GM13977 (cell line): ENCODE data around the gene ELOA.
A peak's percentile ranks its signal among the peaks of the same experiment; 100 is the strongest.
"Not testable (repeated sequence)": the region's sequence is repeated elsewhere in the genome, so short reads cannot be mapped to it uniquely, and the experiment has no call there.

Experiments
- DNase-seq: peaks from one replicate; pipeline ENCODE4 v3.0.0; 2012; ENCODE audit warnings: low spot score
- in situ Hi-C: fragments of 300-500 bp; cut with MboI; formaldehyde crosslinking; loops from one replicate; pipeline ENCODE4 v1.12.0; 2022; ENCODE audit warnings: low sequenced_read_pairs, low pct_unique_long_range_greater_than_20kb, mixed read lengths, inconsistent platforms; ENCODE audit not compliant: unreplicated experiment
- TF ChIP-seq, protein P1 (sequence below): IDR thresholded peaks from 2 replicates; pipeline ENCODE4 v1.5.1; 2012; ENCODE audit warnings: mild to moderate bottlenecking, control low read depth; ENCODE audit not compliant: insufficient read depth; ENCODE audit errors: extremely low read depth, missing control alignments

ELOA gene

DNA sequence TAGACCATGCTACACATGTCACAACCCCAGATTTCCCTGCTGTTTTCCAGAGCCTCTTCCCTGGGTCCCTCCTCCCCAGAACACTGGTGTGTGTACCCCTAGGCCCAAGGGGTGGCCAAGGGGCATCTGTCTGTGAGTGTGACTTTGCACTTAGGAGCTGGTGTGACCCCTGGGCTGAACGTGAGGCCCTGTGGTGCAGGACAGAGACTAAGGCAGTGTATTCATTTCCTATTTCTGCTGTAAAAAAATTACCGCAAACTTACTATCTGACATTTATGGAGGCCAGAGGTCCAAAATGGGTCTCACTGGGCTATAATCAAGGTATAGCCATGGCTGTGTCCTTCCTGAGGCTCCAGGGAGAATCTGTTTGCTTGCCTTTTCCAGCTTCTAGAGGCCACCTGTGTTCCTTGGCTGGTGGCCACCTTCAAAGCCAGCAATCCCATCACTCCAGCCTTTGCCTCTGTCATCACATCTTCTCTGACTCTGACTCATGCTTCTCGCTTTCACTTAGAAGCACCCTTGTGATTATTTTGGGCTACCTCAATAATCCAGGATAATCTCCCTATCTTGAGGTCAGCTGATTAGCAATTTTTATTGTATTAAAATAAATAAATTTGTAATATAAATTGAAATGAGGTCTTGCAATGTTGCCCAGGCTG is 24.0 kb upstream of the ELOA start:
- DNase-seq = no peak
- in situ Hi-C loops = no loop called here
- TF ChIP-seq, protein P1, sequence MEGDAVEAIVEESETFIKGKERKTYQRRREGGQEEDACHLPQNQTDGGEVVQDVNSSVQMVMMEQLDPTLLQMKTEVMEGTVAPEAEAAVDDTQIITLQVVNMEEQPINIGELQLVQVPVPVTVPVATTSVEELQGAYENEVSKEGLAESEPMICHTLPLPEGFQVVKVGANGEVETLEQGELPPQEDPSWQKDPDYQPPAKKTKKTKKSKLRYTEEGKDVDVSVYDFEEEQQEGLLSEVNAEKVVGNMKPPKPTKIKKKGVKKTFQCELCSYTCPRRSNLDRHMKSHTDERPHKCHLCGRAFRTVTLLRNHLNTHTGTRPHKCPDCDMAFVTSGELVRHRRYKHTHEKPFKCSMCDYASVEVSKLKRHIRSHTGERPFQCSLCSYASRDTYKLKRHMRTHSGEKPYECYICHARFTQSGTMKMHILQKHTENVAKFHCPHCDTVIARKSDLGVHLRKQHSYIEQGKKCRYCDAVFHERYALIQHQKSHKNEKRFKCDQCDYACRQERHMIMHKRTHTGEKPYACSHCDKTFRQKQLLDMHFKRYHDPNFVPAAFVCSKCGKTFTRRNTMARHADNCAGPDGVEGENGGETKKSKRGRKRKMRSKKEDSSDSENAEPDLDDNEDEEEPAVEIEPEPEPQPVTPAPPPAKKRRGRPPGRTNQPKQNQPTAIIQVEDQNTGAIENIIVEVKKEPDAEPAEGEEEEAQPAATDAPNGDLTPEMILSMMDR = no peak

DNA sequence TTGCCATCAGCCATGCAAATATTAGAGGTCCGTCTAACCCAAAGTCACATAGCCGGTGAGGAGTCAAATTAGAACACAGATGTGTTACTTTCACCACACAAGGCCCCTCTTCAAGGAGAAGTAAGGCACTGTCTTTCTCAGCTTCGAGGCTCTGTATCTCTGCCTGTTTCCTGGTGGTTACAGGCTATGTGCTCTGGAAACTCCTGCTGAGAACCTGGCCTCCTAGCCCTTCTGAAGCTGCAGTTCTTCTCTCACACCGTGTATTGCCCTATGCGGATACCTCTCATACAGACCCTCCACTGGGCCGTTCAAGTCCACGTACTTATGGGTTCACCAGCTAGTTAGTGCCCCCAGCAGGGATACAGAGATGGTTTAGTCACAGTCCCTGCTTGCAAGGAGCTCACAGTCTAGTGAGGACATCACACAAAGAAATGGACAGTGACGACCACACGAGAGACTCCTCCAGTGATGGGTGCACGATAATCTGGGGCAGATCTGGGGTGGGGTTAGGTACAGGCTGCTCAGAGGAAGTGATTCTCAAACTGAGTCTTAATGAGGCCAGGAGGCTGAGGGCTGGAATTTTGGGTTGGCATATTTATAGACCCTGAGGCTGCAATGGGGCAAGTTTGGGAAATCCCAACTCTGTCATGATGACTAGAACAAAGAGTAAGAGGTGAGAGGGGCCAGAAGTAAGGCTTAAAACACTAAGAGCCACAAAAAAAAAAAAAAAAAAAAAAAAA is 22.8 kb upstream of the ELOA start:
- peak; percentile 73 for DNase-seq
- TF ChIP-seq, protein P1 = no peak
- in situ Hi-C loops = no loop called here

DNA sequence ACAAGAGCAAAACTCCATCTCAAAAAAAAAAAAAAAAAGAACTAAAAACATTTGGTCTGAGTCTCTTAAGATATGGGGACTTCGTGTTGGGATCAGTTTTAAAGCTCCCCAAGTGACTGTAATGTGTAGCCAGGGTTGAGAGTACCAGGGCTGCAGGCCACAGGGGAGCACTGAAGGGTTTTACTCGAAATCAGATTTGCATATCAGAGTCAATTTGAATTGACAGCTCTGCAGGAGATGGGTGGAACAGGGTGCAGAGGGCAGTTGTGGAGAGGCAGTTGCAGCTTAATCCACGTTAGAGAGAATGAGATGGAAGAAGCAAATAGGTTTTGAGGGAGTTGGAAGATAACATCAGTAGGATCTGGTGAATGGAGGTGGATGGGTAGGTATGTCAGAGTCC is 20.6 kb upstream of the ELOA start:
- in situ Hi-C loops = no loop called here
- DNase-seq = no peak
- TF ChIP-seq, protein P1 = no peak

DNA sequence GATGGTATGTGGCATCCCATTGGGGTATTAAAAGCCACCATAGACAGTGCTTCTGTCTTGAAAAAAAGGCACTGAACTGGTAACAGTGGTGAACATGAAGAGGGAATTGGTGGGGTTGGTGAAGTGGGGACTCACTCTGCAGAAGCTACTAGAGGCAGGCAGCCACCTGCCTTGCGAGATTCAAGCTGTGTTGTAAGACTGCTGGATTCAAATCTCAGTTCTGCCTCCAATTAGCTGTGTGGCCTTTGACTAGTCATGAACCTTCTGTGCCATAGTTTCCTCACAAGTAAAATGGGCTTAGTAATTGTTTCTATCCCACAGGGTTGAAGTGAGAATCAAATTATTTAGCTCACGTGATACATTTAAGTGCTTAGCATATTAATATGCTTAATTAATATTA is 16.6 kb upstream of the ELOA start:
- TF ChIP-seq, protein P1 = no peak
- in situ Hi-C loops = no loop called here
- no peak for DNase-seq

DNA sequence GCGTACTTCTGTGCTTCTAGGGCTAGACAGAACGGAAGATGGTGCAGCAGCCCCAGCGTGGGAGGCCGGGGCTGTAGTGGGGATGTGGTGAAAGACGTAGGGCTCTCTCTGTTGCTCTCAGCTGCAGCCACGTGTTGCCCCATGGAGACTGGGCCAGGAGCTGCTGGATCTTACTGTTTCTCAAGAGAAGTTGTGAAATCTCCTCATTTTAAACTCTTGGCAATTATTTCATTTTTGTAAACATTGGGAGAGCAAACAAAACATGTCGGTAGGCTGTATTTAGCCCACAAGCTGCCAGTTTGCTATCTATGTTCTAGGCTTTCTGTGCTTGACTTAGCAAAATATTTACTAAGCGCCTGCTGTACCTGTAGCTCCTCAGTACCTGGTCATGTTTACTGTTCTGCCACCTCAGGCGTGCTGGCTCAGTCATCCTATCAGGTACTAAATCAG is 15.9 kb upstream of the ELOA start:
- TF ChIP-seq, protein P1 = no peak
- no peak for DNase-seq
- in situ Hi-C loops = no loop called here

DNA sequence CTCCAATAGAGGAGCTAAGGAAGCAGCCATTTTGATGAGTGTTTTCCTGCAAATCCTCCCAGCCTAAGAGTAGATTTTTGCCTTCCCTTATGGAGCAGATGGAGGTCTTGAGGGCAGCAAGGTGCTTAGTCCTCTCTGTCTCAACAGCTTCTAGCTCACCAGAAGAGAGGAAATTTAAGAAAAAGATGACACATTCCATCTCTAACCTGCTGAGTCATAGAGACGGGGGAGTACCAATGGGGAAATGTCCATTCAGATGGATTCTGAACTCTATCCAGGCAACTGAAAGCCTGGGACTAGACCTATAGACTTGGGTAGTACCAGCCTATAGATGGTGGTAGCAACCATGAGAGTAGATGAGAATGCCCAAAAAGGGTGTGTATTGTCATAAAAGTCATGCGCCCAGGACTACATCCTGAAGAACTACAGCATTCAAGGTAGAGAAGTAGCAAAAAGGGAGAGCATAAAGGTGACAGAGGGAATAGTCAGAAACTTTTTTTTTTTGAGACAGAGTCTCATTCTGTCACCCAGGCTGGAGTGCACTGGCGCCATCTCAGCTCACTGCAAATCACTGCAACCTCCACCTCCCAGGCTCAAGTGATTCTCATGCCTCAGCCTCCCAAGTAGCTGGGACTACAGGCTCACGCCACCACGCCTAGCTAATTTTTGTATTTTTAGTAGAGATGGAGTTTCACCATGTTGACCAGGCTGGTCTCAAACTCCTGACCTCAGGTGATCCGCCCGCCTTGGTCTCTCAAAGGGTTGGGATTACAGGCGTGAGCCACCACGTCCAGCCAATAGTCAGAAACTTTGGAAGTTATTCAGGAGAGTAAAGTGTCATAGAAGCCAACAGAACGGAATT is 10.7 kb upstream of the ELOA start:
- DNase-seq = no peak
- in situ Hi-C loops = no loop called here
- TF ChIP-seq, protein P1 = no peak

DNA sequence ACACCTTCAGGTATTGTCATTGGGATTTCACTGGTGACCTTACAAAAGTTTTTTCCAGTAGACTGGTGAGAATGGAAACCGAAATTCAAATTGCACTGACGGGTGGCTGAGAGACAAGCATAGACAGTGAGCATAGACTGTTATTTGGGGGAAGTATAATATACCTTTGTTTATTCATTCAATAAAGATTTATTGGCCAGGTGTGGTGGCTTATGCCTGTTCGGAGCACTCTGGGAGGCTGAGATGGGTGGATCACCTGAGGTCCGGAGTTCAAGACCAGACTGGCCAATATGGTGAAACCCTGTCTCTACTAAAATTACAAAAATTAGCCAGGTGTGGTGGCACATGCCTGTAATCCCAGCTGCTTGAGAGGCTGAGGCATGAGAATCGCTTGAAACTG is 10.0 kb upstream of the ELOA start:
- in situ Hi-C loops, DNase-seq: not testable (repeated sequence)
